Osteocyte (in vitro differentiated cells): ENCODE measurements around the gene ACAP1. TPM values are rescaled to one million over a fixed set of nuclear protein-coding genes. Genes with fewer than 3 reads are reported as not detected.

Source experiments
- DNase-seq: peaks from one replicate; pipeline ENCODE4 v3.0.0; 2021; ENCODE audit warnings: mixed read lengths; ENCODE audit not compliant: unreplicated experiment; ENCODE audit errors: extremely low spot score
- H3K27ac Mint-ChIP-seq: one replicate; pipeline ENCODE4 v1.8.0; 2021; ENCODE audit warnings: mild to moderate bottlenecking, mixed read lengths; ENCODE audit not compliant: unreplicated experiment
- H3K27me3 Mint-ChIP-seq: one replicate; pipeline ENCODE4 v1.8.0; 2021; ENCODE audit warnings: mixed read lengths; ENCODE audit not compliant: unreplicated experiment
- H3K36me3 Mint-ChIP-seq: one replicate; pipeline ENCODE4 v1.8.0; 2021; ENCODE audit warnings: mixed read lengths; ENCODE audit not compliant: unreplicated experiment
- H3K4me1 Mint-ChIP-seq: one replicate; pipeline ENCODE4 v1.8.0; 2021; ENCODE audit warnings: mixed read lengths; ENCODE audit not compliant: unreplicated experiment
- H3K4me3 Mint-ChIP-seq: one replicate; pipeline ENCODE4 v1.8.0; 2021; ENCODE audit warnings: mild to moderate bottlenecking, moderate library complexity, mixed read lengths; ENCODE audit not compliant: unreplicated experiment
- H3K9me3 Mint-ChIP-seq: one replicate; pipeline ENCODE4 v1.8.0; 2021; ENCODE audit warnings: mixed read lengths; ENCODE audit not compliant: unreplicated experiment
- total RNA-seq: library from RNA; stranded (reverse); gene quantifications from 2 replicates; pipeline ENCODE4 v1.2.1, GENCODE V29; 2021
- TF ChIP-seq, protein P1 (sequence below): fragments of 200-600 bp; sonication (generic); IDR thresholded peaks from 2 replicates; pipeline ENCODE4 v1.5.0; 2021; ENCODE audit warnings: antibody characterized with exemption, mild to moderate bottlenecking, moderate library complexity

Gene ACAP1
- total RNA-seq, 1 donor from 2014 or later: 4.2 TPM

DNA sequence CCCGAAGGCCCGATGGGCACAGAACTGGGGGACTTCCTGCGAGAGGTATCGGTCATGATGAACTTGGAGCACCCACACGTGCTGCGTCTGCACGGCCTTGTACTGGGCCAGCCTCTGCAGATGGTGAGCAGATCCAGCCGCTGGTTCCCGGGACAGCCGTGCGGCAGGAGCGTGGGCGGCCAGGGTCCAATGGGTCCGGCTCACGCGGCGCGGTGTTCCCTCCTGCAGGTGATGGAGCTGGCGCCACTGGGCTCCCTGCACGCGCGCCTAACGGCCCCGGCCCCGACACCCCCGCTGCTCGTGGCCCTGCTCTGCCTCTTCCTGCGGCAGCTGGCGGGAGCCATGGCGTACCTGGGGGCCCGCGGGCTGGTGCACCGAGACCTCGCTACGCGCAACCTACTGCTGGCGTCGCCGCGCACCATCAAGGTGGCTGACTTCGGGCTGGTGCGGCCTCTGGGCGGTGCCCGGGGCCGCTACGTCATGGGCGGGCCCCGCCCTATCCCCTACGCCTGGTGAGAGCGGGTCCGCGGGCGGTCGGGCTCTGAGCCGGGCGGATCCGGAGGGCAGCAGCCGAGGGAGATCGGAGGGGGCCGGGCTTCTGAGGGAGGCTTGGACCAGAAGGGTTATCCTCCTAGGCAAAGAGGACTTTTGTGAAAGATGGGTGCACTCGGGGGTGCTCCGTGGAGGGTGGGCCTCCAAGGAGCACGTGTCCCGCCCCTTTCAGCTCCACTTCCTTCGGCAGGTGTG lies 47.6 kb downstream of the ACAP1 start:
- Mint-ChIP-seq H3K4me1 (peaks cover 10% of the 10 kb centered on the region), H3K9me3 (peaks cover 7% of the 10 kb centered on the region), H3K4me3 (peak overlapping the region; percentile 57), H3K36me3 (peaks cover 7% of the 10 kb centered on the region), H3K27ac (no peak overlapping the region), H3K27me3 (peaks cover 37% of the 10 kb centered on the region)
- TF ChIP-seq, protein P1, sequence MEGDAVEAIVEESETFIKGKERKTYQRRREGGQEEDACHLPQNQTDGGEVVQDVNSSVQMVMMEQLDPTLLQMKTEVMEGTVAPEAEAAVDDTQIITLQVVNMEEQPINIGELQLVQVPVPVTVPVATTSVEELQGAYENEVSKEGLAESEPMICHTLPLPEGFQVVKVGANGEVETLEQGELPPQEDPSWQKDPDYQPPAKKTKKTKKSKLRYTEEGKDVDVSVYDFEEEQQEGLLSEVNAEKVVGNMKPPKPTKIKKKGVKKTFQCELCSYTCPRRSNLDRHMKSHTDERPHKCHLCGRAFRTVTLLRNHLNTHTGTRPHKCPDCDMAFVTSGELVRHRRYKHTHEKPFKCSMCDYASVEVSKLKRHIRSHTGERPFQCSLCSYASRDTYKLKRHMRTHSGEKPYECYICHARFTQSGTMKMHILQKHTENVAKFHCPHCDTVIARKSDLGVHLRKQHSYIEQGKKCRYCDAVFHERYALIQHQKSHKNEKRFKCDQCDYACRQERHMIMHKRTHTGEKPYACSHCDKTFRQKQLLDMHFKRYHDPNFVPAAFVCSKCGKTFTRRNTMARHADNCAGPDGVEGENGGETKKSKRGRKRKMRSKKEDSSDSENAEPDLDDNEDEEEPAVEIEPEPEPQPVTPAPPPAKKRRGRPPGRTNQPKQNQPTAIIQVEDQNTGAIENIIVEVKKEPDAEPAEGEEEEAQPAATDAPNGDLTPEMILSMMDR: no peak
- no peak for DNase-seq

DNA sequence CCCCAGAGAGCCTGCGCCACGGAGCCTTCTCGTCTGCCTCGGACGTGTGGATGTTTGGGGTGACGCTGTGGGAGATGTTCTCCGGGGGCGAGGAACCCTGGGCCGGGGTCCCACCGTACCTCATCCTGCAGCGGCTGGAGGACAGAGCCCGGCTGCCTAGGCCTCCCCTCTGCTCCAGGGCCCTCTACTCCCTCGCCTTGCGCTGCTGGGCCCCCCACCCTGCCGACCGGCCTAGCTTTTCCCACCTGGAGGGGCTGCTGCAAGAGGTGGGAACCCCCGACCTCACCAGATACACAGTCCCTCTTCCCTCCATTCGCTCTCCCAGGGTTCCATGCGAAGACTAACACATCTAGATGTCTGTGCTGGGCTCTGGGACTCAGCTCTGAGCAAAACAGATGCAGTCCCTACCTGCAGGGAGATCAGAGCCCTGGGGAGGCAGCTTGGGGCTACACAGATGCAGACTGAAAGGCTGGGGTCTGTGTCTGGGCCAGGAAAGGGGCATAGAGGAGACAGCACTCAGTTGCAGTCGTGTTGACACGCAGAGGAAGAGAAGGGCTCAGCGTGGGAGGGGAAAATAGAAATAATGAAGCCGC lies 48.3 kb downstream of the ACAP1 start:
- peaks cover 31% of the 10 kb centered on the region for H3K27me3 Mint-ChIP-seq
- peaks cover under 1% of the 10 kb centered on the region for H3K9me3 Mint-ChIP-seq
- peaks cover 10% of the 10 kb centered on the region for H3K4me1 Mint-ChIP-seq
- H3K4me3 Mint-ChIP-seq: peak overlapping the region; percentile 57
- H3K27ac Mint-ChIP-seq: no peak overlapping the region
- no peak for DNase-seq
- TF ChIP-seq, protein P1: no peak
- peaks cover 7% of the 10 kb centered on the region for H3K36me3 Mint-ChIP-seq

DNA sequence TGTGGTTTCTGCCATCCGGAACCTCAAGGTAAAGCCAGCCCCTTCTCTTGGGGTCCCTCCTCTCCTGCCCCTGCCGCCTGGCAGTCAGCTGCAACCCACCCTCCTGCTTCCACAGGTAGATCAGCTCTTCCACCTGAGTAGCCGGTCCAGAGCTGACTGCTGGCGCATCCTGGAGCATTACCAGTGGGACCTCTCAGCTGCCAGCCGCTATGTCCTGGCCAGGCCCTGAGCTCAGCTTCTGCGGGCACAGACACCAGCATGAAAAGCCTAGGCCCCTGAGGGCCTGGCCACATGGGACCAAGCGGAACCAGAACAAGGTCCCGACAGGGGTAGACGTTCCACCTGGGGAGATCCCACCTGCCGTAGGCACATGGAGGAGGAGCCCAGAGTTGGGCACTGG lies 52.5 kb downstream of the ACAP1 start:
- Mint-ChIP-seq H3K27ac (no peak overlapping the region), H3K4me1 (peaks cover 3% of the 10 kb centered on the region), H3K4me3 (no peak overlapping the region), H3K9me3 (no peaks in the 10 kb centered on the region), H3K36me3 (peaks cover 13% of the 10 kb centered on the region), H3K27me3 (no peaks in the 10 kb centered on the region)
- TF ChIP-seq, protein P1: no peak
- no peak for DNase-seq

DNA sequence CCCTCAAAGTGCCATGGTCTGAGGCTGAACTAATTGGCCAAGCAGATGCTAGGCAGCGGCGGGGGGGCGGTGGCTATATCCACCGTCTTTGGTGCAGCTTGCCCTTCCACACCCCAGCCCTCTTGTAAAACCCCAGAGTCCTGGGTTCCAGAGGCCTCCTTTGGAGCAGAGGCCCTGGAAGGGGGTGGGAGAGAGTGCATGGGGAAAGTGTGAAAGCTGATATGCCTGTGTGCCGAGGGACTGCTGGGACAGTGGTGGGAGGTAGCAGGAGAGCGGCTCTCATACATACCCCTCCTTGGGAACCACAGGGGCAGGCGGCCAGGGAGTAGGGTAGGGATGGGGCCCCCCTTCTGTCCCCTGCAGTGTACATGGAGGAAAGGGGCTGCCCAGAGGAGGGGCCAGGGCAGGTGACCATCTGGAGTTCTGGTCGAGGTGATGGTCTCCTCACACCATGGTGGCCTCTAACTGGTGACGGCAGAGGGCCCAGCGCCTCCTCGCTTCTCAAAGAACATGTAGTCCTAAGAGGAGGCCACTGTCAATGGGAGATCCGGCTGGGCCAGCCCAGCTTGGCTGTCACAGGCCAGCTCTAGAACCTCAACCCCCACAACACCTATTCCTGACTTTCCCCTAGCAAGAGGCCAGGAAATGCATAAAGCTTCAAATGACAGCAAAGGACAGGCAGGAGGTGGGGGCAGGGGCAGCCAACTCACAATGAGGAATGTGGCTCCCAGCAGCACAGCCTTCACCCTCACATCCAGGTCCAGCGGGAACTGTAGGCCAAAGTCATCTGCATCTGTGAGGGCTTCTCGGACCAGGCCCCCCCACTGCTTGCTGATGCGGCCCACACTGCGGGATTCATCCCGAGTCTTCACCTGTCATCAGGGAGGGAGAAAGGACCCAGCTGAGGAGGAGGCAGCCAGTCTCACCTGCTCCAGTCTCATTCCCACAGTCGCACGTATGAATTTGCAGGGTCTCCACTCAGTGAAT lies 53.9 kb downstream of the ACAP1 start:
- no peak overlapping the region for H3K4me3 Mint-ChIP-seq
- peaks cover 13% of the 10 kb centered on the region for H3K36me3 Mint-ChIP-seq
- DNase-seq: no peak
- H3K27me3 Mint-ChIP-seq: no peaks in the 10 kb centered on the region
- TF ChIP-seq, protein P1: no peak
- no peaks in the 10 kb centered on the region for H3K9me3 Mint-ChIP-seq
- peaks cover 9% of the 10 kb centered on the region for H3K4me1 Mint-ChIP-seq
- H3K27ac Mint-ChIP-seq: no peak overlapping the region
